H1 (cell line): Measurements from ENCODE around the gene TKTL2.

ENCODE experiments used
- EP300 ChIP-seq, 2 experiments: IDR thresholded peaks; 1 replicate in 1 of 2; 2 replicates in 1 of 2; pipeline ENCODE4 v1.6.1; 2011 to 2012; ENCODE audit warnings: low read depth in 2 of 2, low read length in 2 of 2, mild to moderate bottlenecking in 2 of 2, borderline replicate concordance in 1 of 2, inconsistent platforms in 1 of 2, moderate library complexity in 1 of 2
- EZH2 ChIP-seq: fragments of 200-600 bp; sonication (generic); IDR thresholded peaks from 2 replicates; pipeline ENCODE4 v1.7.1; 2012; ENCODE audit warnings: low read depth, mild to moderate bottlenecking, moderate library complexity, low read length, inconsistent platforms; ENCODE audit not compliant: severe bottlenecking
- GABPA ChIP-seq: IDR thresholded peaks from 2 replicates; pipeline ENCODE4 v1.6.1; 2011; ENCODE audit warnings: mild to moderate bottlenecking, low read length, moderate library complexity, borderline replicate concordance; ENCODE audit not compliant: insufficient read depth
- HDAC6 ChIP-seq: IDR thresholded peaks from one replicate; pipeline ENCODE4 v1.7.1; 2012; ENCODE audit warnings: low read depth, mild to moderate bottlenecking, inconsistent platforms, low read length, moderate library complexity
- JUN ChIP-seq: IDR thresholded peaks from 2 replicates; pipeline ENCODE4 v1.6.1; 2011; ENCODE audit warnings: low read depth, mild to moderate bottlenecking, improper control_type of control experiment, low read length
- JUND ChIP-seq: IDR thresholded peaks from 2 replicates; pipeline ENCODE4 v1.6.1; 2011; ENCODE audit warnings: mild to moderate bottlenecking, improper control_type of control experiment, low read length
- POLR2A ChIP-seq, 2 experiments: IDR thresholded peaks; 1 replicate in 1 of 2; 2 replicates in 1 of 2; pipeline ENCODE4 v1.6.1; 2011; ENCODE audit warnings: low read depth in 2 of 2, low read length in 2 of 2, mild to moderate bottlenecking in 2 of 2; ENCODE audit errors: control extremely low read depth in 1 of 2
- RAD21 ChIP-seq, 2 experiments: IDR thresholded peaks in 1 of 2; conservative IDR thresholded peaks in 1 of 2; 2 replicates each; pipeline ENCODE4 v1.6.1; 2011; ENCODE audit warnings: low read depth in 2 of 2, low read length in 2 of 2, improper control_type of control experiment in 1 of 2, inconsistent platforms in 1 of 2, mild to moderate bottlenecking in 1 of 2, moderate library complexity in 1 of 2
- SP1 ChIP-seq: IDR thresholded peaks from 2 replicates; pipeline ENCODE4 v1.6.1; 2011; ENCODE audit warnings: low read depth, low read length
- ZNF274 ChIP-seq: IDR thresholded peaks from 2 replicates; pipeline ENCODE4 v1.7.0; 2012; ENCODE audit warnings: low read length, borderline replicate concordance; ENCODE audit errors: extremely low read depth
- TF ChIP-seq, protein P1 (sequence below), 3 experiments: IDR thresholded peaks; 1 replicate in 2 of 3; 2 replicates in 1 of 3; pipeline versions ENCODE4 v1.5.1 to v1.6.1; 2011; ENCODE audit warnings: low read length in 3 of 3, mild to moderate bottlenecking in 3 of 3, inconsistent platforms in 2 of 3, low read depth in 1 of 3, moderate library complexity in 1 of 3; ENCODE audit not compliant: insufficient read depth in 1 of 3; ENCODE audit errors: control extremely low read depth in 1 of 3
- TF ChIP-seq, protein P2 (sequence below): IDR thresholded peaks from 2 replicates; pipeline ENCODE4 v1.6.1; 2012; ENCODE audit warnings: inconsistent platforms

DNA sequence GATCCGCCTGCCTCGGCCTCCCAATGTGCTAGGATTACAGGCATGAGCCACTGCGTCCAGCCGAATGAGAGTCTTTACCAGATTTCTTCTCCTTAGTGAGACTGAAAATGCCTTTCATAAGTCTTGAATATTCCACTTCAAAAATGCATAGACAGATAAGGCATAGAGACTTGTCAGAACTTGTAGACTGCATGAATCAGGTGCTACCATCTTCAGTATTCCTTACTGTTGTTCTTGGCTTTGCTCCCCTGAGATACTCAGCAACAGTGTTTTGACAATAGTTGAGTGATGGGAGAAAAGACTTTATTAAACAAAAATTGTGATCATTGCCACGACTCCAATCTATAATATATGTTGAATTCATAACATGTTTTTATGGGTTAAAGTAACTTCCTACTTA is 11.0 kb downstream of the TKTL2 start:
- no peak for TF ChIP-seq EP300 (IDR thresholded peaks at IDR 0.05; ENCODE audit: borderline replicate concordance in 1 of 2, low read depth in 2 of 2, low read length in 2 of 2)
- TF ChIP-seq, protein P1, sequence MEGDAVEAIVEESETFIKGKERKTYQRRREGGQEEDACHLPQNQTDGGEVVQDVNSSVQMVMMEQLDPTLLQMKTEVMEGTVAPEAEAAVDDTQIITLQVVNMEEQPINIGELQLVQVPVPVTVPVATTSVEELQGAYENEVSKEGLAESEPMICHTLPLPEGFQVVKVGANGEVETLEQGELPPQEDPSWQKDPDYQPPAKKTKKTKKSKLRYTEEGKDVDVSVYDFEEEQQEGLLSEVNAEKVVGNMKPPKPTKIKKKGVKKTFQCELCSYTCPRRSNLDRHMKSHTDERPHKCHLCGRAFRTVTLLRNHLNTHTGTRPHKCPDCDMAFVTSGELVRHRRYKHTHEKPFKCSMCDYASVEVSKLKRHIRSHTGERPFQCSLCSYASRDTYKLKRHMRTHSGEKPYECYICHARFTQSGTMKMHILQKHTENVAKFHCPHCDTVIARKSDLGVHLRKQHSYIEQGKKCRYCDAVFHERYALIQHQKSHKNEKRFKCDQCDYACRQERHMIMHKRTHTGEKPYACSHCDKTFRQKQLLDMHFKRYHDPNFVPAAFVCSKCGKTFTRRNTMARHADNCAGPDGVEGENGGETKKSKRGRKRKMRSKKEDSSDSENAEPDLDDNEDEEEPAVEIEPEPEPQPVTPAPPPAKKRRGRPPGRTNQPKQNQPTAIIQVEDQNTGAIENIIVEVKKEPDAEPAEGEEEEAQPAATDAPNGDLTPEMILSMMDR (IDR thresholded peaks at IDR 0.05; ENCODE audit: control extremely low read depth in 1 of 3, insufficient read depth in 1 of 3, low read depth in 1 of 3, low read length in 3 of 3): no peak
- no peak for TF ChIP-seq SP1
- no peak for TF ChIP-seq EZH2
- no peak for TF ChIP-seq GABPA
- TF ChIP-seq JUN: no peak
- TF ChIP-seq POLR2A (IDR thresholded peaks at IDR 0.05; ENCODE audit: control extremely low read depth in 1 of 2, low read depth in 2 of 2, low read length in 2 of 2): no peak
- no peak for TF ChIP-seq JUND
- no peak for TF ChIP-seq HDAC6
- TF ChIP-seq, protein P2, sequence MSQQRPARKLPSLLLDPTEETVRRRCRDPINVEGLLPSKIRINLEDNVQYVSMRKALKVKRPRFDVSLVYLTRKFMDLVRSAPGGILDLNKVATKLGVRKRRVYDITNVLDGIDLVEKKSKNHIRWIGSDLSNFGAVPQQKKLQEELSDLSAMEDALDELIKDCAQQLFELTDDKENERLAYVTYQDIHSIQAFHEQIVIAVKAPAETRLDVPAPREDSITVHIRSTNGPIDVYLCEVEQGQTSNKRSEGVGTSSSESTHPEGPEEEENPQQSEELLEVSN: no peak
- TF ChIP-seq ZNF274: no peak
- no peak for TF ChIP-seq RAD21 (IDR thresholded peaks at IDR 0.05 in 1 of 2, conservative IDR thresholded peaks at IDR 0.05 in 1 of 2; ENCODE audit: low read depth in 2 of 2, low read length in 2 of 2)
